EH (cell line): ENCODE data around the gene FTH1.
"Not testable (repeated sequence)": the region's sequence is repeated elsewhere in the genome, so short reads cannot be mapped to it uniquely, and the experiment has no call there.

Experiments
- DNase-seq: peaks from one replicate; pipeline ENCODE4 v3.0.0-alpha.2; 2015; ENCODE audit warnings: low read depth

FTH1 gene

DNA sequence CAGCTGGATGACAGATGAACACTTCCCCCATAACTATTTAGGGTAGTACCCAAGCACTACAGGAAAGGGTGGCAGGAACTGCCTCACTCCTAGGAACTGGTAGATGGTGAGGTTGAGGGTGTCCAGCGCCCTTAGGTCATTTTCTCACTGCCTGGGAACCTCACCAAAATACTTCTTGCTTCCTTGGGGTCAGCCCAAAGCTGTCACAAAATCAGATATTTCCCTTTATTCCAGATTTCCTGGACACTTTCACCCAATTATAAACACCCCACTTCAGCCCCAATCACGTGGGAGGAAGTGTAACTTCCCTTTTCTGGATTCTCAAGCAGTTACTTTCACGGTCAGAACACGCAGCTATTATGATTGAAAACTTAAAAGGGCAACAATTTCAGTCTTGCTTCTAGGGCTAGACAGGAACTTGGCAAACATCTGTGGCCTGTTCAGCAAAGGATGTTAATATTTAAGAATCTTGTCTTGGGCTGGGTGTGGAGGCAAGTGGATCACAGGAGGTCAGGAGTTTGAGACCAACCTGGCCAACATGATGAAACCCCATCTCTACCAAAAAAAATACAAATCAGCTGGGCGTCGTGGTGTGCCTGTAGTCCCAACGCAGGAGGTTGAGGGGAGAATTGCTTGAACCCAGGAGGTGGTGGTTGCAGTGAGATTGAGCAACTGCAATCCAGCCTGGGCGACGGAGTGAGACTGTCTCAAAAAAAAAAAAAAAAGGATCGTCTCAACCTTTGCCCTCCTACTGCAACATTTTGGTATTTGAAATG lies 4.0 kb downstream of the FTH1 start:
- DNase-seq: peak; percentile 70

DNA sequence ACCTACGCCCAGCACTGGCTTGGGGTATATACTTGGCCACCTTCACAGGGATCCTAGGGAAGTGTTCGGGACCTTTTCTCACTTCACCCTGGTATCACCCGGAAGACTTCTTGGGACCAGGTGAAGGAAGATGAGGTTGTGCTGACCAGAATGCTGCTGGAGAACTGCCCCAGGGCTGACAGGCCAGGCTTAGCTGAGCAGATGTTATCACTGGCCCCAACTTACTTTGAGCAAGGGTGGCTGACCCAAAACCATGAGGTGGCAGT lies 4.5 kb downstream of the FTH1 start:
- DNase-seq: no peak

DNA sequence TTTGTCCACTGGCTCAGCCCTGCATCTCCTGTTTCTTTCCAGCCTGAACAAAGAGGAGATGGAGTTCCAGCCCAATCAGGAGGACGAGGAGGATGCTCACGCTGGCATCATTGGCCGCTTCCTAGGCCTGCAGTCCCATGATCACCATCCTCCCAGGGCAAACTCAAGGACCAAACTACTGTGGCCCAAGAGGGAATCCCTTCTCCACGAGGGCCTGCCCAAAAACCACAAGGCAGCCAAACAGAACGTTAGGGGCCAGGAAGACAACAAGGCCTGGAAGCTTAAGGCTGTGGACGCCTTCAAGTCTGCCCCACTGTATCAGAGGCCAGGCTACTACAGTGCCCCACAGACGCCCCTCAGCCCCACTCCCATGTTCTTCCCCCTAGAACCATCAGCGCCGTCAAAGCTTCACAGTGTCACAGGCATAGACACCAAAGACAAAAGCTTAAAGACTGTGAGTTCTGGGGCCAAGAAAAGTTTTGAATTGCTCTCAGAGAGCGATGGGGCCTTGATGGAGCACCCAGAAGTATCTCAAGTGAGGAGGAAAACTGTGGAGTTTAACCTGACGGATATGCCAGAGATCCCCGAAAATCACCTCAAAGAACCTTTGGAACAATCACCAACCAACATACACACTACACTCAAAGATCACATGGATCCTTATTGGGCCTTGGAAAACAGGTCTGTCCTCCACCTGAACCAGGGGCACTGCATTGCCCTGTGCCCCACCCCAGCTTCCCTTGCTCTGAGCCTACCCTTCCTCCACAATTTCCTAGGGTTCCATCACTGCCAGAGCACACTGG lies 5.0 kb downstream of the FTH1 start:
- peak; percentile 33 for DNase-seq

DNA sequence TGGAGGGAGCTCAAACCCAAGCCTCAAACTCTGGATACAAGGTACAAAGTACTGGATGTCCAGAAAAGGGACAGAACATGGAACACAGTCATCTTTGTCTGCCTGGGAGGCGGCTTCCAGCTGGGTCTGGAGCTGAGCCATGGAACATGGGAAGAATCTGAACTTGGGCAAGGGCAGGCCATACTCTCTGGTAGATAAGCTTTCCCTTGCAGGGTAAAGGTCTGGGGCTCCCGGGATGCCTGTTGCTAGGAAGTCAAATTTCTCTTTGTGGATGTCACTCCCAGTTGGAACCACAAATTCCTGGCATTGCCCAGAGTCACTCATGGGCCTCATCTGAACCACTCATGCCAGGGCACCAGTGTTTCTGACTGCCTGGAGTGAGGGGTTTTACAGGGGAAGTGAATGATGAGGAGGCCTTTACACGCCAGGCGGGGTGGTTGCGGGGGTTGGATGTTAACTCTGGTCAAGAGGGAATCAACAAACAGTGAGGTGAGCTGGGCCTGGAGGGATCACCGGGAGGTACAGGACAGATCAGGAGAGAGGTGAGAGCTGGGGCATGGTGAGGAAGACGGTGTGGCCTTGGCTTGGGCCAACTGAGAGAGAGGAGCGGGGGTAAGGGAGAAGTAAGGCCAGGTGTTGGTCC lies 5.7 kb downstream of the FTH1 start:
- DNase-seq: peak; percentile 85

DNA sequence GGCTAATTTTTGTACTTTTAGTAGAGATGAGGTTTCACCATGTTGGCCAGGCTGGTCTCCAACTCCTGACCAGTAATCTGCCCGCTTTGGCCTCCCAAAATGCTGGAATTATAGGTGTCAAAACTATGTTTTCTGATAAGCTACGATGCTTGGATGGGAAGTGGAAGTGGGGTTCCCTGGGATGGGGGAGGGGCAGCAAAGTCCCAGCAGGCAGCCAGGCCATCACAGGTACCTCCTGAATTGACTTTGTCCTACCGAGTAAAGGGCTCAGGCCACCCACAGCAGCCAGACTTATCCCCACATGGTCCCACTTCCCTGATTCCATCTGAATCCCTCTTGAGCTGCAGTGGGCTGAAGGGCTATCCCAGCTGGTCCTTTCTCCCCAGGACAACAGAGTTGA lies 6.9 kb downstream of the FTH1 start:
- DNase-seq: no peak

DNA sequence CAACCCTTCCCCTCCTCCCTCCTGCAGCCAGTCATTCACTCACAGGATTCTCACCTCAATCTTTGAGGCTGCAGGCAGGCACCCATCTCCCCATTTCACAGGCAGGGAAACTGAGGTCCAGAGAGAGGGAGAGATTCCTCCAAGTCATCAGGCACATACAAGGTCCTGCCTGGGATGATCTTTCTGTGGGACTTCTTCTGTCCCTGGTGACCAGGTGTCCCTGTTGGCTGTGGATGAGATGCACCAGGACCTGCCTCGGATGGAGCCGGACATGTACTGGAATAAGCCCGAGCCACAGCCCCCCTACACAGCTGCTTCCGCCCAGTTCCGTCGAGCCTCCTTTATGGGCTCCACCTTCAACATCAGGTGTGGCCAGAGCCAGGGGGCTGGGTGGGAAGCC lies 7.8 kb downstream of the FTH1 start:
- DNase-seq: no peak

DNA sequence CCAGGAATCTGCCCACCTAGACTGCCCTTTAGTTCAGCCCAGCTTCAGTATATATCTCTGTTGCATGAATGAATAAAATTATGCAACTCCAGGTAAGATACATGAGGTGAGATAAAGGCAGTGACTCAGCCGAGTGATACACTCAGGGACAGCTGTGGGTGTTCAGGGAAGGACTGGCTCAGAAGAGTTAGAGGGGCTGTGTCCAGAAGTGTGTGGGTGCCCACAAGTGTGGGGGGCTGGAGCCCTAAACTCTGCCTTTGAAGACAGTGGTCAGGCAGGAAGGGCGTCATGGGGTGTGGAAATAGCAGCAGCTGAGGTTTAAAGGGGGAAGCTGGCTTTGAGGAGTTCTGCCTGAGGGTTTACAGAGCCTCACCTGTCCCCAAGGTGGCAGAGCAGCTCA lies 8.3 kb downstream of the FTH1 start:
- DNase-seq: no peak

DNA sequence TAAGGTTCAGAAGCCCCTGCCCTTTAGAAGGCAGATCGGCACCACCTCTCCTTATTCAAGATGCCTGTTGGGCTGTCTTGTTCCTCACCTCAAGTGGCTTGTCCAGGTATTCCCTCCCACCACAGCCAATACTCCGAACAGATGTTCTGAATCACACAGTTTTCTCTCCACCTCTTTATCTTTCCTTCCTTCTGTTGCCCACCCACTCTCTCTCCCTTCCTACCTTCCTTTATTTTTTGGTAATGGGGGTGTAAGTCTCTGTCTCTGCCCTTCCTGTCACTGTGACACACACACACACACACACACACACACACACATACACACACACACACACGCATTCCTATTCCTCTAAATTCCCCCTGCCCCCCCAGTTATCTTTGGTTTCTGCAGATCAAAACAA lies 8.8 kb downstream of the FTH1 start:
- no peak for DNase-seq

DNA sequence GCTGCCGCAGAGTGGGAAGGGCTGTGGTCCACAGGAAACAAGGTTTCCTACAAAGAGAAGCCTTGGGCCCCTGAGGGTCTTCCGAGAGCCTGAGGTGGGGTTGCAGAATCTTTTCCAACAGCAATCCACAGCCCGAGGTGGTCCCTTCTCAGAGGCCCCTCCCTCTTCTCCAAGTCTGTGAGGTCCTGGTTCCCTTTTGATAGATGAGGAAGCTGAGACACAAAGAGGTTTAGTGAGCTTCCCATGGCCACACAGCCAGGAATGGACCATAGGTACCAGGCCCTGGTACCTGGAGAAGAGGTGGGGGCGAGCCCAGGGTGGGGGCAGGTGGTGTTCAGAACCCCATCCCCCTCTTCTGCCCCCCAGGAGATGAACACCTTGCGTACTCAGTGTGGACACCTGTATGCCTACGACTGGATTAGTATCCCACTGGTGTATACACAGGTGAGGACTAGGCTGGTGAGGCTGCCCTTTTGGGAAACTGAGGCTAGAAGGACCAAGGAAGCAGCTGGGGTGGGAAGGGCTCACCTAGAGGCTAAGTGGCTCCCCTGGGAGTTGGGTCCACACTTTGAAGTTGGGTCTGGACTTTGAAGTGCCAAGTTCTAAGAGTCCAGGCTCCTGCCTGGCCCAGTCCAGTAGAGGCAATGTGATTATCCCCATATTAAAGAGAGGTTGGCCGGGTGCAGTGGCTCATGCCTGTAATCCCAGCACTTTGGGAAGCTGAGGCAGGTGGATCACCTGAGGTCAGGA lies 10.2 kb downstream of the FTH1 start:
- no peak for DNase-seq

DNA sequence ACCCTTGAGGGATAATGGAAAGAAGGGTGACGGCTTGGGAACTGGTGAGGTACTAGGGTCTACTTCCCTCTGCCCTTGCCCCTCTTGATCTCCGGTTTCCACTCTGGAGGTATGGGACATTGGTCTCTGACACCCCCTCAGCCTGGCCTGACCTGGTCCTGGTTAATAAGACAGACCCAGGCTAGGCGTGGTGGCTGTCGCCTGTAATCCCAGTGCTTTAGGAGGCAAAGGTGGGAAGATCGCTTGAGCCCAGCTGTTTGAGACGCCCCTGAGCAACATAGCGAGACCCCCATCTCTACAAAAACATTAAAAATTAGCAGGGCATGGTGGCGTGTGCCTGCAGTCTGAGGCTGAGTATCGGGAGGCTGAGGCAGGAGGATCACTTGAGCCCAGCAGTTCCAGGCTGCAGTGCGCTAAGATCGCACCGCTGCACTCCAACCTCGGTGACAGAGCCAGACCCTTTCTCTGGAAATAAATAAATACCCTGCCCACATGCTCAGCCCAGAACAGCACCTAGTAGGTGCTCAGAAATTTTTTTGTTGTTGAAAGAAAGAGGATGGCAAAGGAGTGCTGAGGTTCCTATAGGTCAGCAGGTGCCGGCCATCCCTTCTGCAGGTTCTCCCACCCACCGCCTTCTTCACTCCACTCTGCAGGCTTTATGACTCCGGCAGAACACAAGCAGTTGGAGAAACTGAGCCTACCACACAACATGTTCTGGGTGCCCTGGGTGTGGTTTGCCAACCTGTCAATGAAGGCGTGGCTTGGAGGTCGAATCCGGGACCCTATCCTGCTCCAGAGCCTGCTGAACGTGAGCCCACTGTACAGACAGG lies 11.0 kb downstream of the FTH1 start:
- DNase-seq: no peak

DNA sequence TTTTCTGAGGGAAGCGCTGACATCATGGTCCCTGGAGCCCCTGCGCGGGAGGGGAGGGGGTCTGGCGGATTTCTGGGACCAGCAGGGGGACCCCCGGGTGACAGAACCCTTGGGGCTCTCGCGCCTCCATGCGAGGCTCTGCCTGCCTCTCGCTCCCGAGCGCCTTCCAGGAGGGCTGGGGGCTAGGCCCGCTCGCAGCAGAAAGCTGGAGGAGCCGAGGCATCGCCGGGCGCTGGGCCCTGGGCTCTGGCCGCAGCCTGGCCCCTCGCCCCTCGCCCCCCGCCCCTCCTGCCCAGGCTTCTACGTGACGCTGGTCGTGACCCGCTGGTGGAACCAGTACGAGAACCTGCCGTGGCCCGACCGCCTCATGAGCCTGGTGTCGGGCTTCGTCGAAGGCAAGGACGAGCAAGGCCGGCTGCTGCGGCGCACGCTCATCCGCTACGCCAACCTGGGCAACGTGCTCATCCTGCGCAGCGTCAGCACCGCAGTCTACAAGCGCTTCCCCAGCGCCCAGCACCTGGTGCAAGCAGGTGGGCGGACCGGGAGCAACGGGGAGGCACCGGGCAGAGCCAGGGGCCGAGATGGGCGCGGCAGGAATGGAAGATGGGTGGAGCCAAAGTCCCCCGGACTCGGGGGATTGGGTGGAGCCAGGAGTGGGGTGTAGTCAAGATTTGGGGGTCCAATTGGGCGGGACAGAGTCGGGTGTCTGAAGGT lies 11.9 kb downstream of the FTH1 start:
- DNase-seq: no peak

DNA sequence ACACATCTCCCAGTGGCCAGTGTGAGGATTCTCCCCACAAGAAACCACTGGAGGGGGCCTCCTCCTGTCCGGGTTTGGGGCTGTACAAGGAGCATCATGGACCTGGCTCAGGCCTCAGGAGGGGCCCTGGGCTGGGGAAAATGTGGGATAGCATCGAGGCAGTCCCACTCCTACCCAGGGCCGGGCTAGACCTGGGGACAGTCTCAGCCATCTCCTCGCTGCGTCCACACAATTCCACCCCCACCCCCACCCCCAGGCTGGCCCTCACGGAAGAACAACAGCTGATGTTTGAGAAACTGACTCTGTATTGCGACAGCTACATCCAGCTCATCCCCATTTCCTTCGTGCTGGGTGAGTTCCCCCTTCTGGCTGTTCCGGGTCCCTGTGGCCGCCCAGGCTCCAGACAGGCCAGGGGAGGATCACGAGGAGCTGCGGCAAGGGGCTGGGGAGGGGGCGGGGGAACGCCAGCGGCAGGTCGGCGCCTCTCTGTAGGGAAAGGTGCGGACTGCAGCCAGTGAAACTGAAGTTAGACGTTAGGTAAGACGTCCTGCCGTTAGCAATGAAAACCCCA lies 12.5 kb downstream of the FTH1 start:
- peak; percentile 90 for DNase-seq

DNA sequence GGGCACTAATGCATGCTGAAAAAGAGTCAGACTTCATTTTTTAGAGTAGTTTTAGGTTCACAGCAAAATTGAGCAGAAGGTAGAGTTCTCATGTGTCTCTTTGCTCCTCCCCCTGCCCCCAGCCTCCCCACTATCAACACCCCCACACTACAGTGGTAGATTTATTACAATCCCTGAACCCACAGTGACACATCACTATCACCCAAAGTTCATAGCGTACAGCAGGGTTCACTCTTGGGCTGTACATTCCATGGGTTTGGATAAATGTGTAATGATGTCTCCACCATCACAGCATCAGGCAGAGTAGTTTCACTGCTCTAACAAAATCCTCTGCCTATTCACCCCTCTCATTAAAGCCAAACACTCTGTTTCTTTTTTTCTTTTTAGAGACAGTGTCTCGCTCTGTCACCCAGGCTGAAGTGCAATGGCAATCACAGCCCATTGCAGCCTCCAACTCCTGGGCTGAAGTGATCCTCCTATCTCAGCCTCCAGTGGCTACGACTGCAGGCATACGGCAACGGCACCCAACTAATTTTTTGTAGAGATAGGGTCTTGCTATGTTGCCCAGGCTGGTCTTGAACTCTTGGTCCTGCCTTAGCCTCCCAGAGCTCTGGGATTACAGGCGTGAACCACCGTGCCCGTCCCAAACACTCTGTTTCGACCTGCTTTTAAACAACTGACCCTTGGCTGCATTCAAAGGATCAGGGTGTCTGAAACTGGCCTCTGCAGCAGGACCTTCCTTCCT lies 13.2 kb downstream of the FTH1 start:
- DNase-seq: peak; percentile 67

DNA sequence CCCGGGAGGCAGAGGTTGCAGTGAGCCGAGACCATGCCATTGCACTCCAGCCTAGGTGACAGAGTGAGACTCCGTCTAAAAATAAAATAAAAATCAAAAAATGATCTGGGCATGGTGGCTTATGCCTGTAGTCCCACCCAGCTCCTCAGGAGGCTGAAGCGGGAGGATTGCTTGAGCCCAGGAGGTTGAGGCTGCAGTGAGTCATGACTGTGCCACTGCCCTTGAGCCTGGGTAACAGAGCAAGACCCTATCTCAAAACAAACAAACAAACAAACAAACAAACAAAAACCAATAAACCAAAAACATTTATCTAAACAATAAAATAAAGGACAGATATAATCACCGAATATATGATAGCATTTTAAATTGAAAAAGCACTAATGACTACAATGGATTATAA lies 13.8 kb downstream of the FTH1 start:
- not testable (repeated sequence) for DNase-seq

DNA sequence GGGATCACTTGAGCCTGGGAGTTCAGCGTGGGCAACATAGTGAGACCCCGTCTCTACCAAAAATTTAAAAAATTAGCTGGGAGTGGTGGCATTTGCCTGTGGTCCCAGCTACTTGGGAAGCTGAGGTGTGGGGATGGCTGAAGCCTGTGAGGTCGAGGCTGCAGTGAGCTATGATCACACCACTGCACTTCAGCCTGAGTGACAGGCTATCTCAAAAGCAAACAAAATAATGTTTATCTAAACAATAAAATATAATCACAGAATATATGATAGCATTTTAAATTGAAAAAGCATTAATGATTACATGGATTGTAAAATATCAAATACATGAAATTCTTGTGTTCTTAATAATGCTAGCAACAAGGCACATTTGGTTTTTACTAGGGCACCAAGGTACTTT lies 14.6 kb downstream of the FTH1 start:
- DNase-seq: no peak

DNA sequence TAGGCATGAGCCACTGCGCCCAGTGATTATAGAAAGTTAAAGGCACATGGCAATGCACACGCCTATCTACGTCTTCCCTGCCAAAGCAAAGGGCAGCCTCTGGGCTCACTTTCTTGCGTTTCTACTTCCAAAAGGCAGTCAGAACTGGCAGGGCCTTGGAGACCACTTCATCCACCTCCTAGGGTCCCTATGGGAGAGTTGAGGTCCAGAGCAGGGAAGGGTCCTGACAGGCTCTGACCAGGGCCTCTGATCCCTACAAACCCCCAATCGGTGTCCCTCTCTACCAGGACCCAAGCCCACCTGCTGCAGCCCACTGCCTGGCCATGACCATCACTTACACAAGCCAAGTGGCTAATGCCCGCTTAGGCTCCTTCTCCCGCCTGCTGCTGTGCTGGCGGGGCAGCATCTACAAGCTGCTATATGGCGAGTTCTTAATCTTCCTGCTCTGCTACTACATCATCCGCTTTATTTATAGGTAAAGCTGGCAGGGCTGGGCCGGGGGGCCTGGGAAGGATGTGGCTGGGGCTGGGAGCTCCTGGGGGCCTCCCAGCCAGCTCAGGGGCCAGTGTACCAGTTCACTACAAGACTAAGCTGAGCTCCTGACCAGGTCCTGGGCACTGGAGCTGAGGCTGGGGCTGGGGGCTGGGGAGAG lies 15.8 kb downstream of the FTH1 start:
- DNase-seq: no peak

DNA sequence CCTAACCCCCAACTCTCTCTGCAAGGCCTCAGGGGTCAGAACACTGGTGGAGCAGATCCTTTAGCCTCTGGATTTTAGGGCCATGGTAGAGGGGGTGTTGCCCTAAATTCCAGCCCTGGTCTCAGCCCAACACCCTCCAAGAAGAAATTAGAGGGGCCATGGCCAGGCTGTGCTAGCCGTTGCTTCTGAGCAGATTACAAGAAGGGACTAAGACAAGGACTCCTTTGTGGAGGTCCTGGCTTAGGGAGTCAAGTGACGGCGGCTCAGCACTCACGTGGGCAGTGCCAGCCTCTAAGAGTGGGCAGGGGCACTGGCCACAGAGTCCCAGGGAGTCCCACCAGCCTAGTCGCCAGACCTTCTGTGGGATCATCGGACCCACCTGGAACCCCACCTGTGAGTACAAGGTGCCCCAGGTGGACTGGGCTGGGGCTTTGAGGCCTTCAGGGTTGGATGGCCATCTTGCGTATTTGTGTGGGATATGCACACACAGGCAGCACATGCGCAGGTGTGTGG lies 17.3 kb downstream of the FTH1 start, which contains the start of gene BEST1:
BEST1 (plus strand) TSS at position 317 of the 513 bp plus-strand sequence. CDS start 1,456 bp downstream, outside the sequence.
- DNase-seq: no peak

DNA sequence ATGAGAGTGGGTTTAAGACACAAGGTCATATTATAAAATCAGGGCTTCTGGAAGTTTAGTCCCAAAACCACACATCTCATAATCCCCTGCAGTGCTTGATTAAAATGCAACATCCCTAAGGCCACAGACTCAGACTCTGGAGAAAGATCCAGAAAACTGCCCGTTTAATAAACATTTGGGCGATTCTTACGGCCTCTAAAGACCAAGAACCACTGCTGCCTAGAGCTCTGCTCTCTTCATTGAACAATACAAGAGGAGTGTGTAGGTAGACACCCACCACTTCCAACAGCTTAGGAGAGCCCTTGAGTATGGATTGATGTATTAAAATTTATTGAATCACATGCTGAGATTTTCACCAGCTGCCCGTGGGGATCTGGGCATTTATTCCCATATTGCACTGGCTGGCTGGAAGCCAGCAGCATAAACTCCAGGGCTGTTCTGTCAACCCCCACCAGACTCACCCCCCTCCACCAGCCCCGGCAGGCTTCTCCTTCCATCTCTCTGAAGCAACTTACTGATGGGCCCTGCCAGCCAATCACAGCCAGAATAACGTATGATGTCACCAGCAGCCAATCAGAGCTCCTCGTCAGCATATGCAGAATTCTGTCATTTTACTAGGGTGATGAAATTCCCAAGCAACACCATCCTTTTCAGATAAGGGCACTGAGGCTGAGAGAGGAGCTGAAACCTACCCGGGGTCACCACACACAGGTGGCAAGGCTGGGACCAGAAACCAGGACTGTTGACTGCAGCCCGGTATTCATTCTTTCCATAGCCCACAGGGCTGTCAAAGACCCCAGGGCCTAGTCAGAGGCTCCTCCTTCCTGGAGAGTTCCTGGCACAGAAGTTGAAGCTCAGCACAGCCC lies 18.0 kb downstream of the FTH1 start:
- DNase-seq: peak; percentile 97
